Pericardium fibroblast (primary cell): ENCODE results near the gene TMEM232. TPM values are rescaled to one million over a fixed set of nuclear protein-coding genes. Genes with fewer than 3 reads are reported as not detected.

ENCODE experiments used
- total RNA-seq: library from RNA; depleted of rRNA; stranded (reverse); fragments of >200 nt; gene quantifications from 2 replicates; pipeline ENCODE4 v1.2.3, GENCODE V29; 2015

The TMEM232 gene
- total RNA-seq: 0.94 and 1.1 TPM in 2 replicates

GRCh38 chr5:110726249-110727024 is at the start of gene TMEM232:
TMEM232 (minus strand) TSS chr5:110726671; CDS start chr5:110667352, 59,319 bp downstream.

GRCh38 chr5:110738812-110739651 is 12.6 kb upstream of the TMEM232 start, which contains the start of gene SLC25A46:
SLC25A46 (plus strand) TSS chr5:110739007; CDS start chr5:110739120, 113 bp downstream.

Other genes with a start within 250 kb of the TMEM232 start
- 35.4 and 49.5 TPM in 2 replicates for gene SLC25A46, start 12.3 kb upstream of the TMEM232 start, total RNA-seq